Peyer's patch (tissue), 4 donors: Measurements from ENCODE around the gene LARP1B.

Experiments
- CTCF ChIP-seq, 6 experiments: fragments of 450-650 bp in 4 of 6; fragments of 200-600 bp in 2 of 6; sonication (generic) in 1 of 6; IDR thresholded peaks; one replicate each; pipeline ENCODE4 v1.5.1; 2017 to 2019; ENCODE audit warnings: antibody characterized with exemption in 6 of 6, mild to moderate bottlenecking in 3 of 6, moderate library complexity in 1 of 6
- POLR2A ChIP-seq, 2 donors: fragments of 450-650 bp; IDR thresholded peaks; one replicate each; pipeline ENCODE4 v1.5.1; 2017; ENCODE audit warnings: antibody characterized with exemption in 2 of 2, mild to moderate bottlenecking in 2 of 2, moderate library complexity in 2 of 2

DNA sequence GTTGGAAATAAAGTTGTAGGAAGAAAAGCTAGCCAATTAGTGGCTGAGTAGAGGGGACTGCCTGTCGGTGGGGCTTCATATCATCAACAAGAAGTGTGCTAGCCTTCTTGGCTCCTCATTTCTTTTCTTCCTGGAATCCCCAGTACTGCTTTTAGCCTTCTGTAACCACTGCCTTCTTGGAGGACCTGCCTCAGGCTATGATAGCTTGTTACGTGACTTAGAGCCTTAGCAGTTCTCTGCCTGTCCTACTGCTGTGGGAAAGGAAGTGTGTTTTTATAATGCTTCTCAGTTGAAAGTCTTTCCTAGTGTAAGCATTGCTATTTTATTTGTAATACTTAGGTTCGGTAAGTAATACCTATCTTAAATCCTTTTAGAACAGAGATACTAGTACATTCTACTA lies 61.9 kb downstream of the LARP1B start:
- TF ChIP-seq CTCF (IDR thresholded peaks at IDR 0.05), result no peak
- no peak for TF ChIP-seq POLR2A (IDR thresholded peaks at IDR 0.05)
